Stimulated activated CD4-positive, alpha-beta T cell treated with anti-CD3 and anti-CD28 coated beads, Interleukin-1b, Interleukin-23, amount 100 ng/mL, for 4 hours (primary cell): ENCODE measurements around the gene TRAPPC8.
A peak's percentile ranks its signal among the peaks of the same experiment; 100 is the strongest.
"Not testable (repeated sequence)": the region's sequence is repeated elsewhere in the genome, so short reads cannot be mapped to it uniquely, and the experiment has no call there.

Experiments
- DNase-seq, 2 donors: peaks; one replicate each; pipeline ENCODE4 v3.0.0-alpha.2; 2020; ENCODE audit warnings: low read depth in 2 of 2

TRAPPC8 gene, protein sequence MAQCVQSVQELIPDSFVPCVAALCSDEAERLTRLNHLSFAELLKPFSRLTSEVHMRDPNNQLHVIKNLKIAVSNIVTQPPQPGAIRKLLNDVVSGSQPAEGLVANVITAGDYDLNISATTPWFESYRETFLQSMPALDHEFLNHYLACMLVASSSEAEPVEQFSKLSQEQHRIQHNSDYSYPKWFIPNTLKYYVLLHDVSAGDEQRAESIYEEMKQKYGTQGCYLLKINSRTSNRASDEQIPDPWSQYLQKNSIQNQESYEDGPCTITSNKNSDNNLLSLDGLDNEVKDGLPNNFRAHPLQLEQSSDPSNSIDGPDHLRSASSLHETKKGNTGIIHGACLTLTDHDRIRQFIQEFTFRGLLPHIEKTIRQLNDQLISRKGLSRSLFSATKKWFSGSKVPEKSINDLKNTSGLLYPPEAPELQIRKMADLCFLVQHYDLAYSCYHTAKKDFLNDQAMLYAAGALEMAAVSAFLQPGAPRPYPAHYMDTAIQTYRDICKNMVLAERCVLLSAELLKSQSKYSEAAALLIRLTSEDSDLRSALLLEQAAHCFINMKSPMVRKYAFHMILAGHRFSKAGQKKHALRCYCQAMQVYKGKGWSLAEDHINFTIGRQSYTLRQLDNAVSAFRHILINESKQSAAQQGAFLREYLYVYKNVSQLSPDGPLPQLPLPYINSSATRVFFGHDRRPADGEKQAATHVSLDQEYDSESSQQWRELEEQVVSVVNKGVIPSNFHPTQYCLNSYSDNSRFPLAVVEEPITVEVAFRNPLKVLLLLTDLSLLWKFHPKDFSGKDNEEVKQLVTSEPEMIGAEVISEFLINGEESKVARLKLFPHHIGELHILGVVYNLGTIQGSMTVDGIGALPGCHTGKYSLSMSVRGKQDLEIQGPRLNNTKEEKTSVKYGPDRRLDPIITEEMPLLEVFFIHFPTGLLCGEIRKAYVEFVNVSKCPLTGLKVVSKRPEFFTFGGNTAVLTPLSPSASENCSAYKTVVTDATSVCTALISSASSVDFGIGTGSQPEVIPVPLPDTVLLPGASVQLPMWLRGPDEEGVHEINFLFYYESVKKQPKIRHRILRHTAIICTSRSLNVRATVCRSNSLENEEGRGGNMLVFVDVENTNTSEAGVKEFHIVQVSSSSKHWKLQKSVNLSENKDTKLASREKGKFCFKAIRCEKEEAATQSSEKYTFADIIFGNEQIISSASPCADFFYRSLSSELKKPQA (N-terminal part only)

DNA sequence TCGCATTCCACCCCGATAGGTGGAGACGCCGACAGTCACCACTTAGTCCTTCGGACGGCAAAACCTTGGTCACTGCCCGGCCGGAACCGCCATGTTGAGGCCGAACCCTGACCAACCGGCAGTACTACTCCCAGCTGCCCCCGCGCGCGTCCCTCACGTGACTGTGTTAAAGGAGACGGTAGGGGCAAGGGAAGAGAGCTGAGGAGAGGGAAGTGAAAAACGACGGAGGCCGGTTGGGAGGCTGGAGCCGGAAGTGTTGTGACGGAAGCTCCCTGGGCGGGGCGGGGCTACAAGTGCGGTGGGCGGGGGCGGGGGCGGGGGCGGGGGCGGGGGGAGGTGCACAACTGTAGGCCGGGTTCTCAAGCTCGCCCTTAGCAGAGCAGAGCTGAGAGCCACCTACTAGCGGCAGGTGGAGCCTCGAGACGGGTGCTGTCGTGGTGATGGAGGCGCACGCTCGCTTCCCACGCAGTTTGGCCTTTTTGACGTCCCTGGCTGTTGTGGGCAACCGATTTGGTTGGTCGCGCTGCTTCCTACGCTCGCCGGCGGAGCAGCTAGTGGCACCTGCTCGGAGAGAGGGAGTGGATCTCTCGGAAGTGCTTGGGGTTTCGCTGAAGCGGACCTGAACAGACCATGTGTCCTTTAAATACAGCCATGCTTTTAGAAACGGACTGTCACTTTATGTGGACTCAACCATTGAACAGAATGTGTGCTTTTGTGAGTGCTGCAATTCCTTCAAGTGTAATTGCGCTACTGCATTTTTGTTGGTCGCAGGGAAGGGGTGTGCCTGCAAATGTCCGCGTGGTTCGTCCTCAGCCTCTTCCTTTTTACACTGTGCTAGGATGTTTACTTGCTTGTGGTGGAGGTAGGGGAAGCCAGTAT, at the start of gene TRAPPC8:
Gene TRAPPC8 (minus strand): TSS at position 130 of the 879 bp plus-strand sequence. CDS start 364 bp downstream, outside the sequence.
- DNase-seq = peak; percentile 81 to 82

DNA sequence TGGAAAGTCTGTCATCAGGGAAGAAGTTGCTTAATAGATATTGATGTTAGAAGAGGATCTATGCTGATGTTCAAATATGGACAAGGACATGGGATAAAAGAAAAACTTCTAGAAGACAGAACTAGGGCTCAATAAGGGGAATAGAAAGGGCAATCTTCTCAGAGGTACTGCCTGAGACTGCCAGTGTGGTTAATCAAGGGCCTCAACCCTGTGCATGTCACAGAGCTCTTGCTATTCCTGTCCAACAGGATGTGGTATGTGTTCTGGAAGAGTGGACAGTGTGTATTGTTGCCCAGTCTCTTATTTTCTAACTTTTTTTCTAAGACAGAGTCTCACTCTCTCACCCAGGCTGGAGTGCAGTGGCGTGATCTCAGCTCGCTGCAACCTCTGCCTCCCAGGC, 47.9 kb upstream of the TRAPPC8 start:
- DNase-seq = no peak

DNA sequence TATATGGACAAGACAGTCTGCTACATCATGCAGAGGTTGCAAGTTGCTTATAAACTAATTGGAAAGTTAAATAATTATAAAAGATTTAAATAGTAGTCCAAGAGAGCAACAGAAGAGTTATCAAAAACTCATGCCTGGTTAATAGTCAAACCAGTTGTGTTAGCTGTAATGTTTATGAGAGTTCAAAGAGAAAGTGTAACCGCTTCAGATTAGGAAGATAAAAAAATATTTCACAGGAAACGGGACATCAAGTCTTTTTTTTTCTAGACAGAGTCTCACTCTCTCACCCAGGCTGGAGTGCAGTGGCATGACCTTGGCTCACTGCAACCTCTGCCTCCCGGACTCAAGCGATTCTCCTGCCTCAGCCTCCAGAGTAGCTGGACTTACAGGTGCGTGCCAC, 41.0 kb upstream of the TRAPPC8 start:
- DNase-seq = no peak

DNA sequence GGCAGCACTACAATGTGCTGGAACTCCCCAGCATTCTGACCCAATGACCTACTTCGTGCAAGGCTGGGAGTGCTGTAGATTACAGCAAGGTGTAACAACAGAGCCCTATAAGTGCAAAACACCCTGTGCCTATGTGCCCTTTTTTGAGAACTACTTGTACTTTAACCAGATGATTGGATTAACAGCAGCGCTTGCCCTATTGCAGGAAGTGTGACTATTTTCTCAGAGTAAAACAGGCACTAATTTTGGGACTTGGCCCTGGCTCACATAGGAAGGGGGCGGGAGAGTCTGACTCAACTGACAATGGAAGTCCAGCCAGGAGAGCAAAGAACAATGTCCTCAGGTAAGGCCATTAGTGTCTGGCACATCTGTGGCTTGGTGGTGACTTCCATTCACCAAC, 40.1 kb upstream of the TRAPPC8 start:
- DNase-seq = no peak

DNA sequence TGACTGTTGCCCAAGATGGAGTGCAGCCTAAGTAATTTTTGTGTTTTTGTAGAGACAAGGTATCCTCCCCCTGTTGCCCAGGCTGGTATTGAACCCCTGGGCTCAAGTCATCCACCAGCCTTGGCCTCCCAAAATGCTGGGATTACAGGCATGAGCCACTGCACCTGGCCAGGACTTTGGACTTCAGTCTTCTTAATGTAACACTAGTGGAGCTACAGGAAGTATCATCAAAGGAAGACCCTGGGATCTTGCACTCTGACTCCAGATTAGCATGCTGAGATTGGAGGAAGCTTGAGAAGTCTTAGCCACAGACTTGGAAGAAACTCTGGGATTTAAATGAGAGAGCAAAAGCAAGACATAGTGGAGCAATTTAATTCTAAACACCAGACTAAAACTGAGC, 37.9 kb upstream of the TRAPPC8 start:
- DNase-seq = no peak

DNA sequence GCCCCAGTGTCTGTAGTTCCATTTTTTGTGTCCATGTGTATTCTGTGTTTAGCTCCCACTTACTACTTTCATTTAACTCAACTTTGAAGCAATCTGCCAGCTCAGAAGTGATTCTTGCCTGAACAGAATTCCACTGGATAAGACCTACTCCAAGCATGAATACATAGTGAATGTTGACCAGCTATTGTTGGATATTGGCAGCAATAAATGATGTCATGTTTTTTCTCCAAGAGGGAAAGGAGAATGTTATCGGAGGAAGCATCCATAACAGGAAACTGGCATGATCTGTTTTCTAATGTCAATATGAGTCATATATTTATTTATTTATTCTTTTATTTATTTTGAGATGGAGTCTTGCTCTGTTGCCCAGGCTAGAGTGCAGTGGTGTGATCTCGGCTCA, 36.8 kb upstream of the TRAPPC8 start:
- DNase-seq = no peak

DNA sequence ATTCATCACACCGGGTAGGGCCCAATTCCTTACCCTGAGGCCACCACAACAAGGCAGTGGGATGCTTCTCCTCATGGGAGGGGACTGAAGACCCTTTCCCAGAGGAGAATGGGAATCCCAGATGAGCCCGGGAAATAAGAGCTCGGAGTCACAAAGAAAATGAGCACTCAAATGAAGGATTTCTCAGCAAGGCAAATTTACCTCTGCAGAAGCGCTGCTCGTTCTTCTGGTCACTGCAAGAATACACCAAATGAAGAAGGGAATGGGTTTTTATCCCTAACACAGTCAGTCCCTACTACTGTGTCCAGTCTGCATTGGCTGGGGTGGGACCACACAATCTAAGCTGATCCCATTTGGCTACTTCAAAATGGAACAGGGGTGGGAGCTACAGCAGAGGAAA, 35.7 kb upstream of the TRAPPC8 start:
- DNase-seq = no peak

DNA sequence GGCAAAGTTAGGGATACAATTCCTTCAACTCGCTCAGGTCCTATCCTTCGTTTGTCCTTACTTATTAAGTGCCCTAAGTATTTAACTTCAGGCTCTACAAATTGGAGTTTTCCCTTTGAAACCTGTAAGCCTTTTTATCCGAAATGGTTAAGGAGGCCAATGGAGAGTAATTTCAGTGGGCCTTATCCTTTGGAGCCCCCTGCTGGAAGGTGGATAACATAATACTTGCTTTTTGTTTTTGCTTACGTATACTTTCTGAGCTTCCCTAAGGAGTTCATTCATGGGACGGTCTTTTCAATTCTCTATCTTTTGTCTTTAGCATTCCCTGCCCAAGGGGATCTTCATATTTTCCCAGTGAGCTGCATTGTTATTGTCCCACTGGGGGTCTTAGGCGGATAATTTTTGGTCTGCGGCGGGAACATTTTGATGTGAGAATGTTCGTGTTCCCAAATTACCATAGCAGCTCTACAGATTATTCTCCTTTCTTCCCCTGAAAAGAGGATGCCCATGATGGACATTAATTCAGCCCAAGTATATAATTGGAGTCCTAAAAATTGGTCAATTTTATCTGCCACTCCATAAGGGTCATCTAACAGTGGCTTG, 34.4 kb upstream of the TRAPPC8 start:
- DNase-seq = peak in 1 of 2 donors; percentile 10

DNA sequence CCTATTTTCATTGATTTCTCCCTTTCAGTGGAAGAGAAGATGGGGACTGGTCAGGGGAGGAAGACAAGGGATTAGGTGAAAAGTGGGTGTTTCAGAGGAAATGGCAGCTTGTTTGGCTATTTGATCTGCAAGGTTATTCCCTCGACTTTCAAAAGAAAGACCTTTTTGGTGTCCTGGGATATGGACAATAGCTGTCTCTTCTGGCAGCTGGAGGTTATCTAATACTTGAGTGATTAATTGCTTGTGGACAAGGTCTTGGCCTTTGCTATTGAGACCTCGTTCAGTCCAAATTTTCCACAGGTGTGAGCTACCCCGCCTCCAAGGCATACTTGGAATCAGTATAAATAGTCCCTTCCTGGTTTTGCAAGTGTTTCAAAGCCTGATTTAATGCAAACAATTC, 33.3 kb upstream of the TRAPPC8 start:
- no peak for DNase-seq

DNA sequence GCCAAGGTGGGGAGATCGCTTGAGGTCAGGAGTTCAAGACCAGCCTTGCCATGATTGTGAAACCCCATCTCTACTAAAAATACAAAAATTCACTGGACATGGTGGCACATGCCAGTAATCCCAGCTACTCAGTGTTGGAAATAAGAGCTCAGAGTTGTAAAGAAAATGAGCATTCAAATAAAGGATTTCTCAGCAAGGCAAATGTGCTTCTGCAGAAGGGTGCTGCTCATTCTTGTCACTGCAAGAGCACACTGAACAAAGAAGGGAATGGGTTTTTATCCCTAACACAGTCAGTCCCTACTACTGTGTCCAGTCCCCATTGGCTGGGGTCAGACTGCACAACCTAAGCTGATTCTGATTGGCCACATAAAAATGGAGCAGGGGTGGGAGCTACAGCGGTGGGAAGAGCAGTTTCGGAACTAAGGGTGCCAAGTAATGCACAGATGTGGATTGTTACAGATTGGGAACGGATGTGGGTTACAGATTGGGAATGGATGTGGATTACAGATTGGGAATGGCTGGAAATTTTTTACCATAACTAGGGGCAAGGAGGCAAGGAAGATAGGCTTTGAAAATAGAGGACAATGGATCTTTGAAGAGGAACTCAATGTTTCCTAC, 31.1 kb upstream of the TRAPPC8 start:
- no peak for DNase-seq

DNA sequence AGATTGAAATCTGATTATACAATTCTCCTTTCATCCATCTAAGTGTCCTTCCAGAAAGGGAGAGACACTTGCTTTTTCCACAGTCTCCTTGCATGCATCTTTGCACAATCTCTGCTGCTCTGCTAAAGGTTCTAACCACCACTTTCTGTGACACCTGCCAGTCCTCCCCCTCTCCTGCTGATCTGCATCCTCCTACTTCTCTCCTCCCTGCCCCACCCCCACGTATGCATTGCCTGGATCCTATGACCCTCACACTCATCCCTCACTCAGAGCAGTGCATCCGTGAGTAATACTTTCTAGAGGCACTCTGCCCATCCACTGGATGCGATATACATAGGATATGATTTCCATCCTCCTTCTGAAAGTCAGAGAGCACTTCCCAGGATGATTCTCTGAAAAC, 27.7 kb upstream of the TRAPPC8 start:
- DNase-seq = no peak

DNA sequence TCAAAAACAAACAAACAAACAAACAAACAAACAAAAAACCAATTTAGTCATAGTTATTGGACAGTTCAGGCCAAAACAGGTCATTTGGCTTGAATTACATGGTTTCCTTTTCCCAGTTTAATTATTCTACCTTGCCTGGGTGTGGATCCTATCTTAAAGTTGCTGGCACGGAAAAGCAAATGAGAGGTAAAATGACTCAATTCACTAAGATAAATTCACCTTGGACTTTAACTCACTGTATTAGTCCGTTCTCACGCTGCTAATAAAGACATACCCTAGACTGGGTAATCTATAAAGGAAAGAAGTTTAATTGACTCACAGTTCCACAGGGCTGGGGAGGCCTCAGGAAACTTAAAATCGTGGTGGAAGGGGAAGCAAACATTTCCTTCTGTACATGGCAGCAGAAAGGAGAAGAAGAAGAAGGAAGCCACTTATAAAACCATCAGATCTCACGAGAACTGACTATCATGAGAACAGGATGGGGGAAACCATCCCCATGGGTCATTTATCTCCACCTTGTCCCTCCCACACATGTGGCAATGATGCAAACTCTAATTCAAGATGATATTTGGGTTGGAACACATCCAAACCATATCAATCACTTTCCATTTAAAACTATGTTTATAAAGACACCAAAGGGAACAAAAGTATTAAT, 22.5 kb upstream of the TRAPPC8 start:
- DNase-seq = no peak

DNA sequence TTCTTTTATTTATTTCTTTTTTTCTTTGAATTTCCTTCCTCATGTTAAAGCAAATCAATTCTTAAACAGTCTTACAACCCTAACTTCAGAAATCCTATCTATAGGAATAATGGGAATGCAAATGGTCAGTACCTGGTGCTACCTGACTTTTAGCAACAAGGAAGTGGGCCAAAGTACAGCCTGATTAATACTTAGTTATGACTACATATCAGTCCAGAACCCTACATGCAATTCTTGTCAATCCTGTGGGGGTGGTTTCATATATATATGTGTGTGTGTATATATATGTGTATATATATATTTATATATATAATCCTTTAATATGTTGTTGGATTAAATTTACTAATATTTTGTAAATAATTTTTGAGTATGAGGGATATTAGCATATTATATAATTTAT, 14.8 kb upstream of the TRAPPC8 start:
- no peak for DNase-seq

DNA sequence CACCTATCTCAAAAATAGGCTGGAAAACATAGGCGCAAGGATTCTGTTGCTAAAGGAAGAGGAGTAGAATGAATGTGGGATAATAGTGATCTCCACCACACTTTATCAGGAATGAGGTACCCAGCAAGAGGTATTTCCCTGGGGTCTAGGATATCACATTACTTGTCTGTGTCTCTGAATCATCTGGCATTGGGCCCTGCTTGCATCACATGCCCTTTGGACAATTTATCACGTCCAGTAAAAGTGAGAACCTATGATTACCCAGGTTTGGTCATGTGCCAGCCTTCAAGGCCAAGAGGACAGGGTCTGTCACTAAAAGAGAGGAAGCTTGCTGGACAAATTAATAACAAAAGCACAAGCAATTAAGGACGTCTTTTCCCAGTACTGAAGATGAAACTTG, 11.4 kb upstream of the TRAPPC8 start:
- no peak for DNase-seq

DNA sequence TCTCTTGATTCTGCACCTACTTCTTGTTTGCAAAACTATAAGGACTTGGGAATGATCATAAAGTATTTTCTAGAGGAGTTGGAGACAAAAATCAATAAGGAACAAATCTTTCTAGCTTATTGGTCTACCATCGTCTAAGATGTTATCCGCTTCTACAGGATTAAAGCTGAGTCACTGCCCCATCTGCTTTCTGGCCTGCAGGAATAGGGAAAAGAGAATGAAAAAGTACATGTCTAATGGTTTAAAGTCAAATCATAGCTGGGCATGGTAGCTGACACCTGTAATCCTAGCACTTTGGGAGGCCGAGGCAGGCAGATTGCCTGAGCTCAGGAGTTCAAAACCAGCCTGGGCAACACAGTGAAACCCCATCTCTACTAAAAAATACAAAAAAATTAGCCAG, 10.8 kb upstream of the TRAPPC8 start:
- DNase-seq = not testable (repeated sequence)

DNA sequence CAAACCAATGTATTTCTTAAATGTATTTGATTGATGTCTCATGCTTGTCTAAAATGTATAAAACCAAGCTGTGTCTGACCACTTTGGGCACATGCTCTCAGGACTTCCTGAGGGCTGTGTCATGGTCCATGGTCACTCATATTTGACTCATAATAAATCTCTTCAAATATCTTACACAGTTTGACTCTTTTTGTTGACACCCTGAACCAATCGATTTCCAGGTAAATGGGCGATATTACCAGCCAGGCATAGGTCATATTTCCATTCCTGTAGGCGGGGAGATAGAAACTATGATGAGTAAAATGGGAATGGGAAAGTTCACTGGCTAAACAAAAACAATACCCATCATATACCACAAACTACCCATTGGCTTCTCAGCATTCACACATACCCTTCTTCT, 9.3 kb upstream of the TRAPPC8 start:
- no peak for DNase-seq

DNA sequence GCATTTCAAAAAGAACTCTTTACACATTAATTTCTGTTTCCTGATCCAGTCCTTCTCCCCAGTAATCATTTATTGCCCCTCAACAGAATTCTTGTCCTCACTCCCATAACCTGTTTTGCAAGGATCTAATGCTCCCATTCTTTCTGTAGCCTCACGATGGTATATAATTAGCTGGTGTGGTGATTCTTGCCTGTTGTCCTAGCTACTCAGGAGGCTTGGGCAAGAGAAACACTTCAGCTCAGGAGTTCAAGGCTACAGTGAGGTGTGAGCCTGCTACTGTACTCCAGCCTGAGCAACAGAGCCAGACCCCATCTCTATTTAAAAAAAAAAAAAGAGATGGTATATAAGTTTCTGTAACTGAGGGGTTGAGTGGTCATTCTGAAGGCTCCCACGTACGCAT, 7.7 kb upstream of the TRAPPC8 start:
- DNase-seq = no peak

DNA sequence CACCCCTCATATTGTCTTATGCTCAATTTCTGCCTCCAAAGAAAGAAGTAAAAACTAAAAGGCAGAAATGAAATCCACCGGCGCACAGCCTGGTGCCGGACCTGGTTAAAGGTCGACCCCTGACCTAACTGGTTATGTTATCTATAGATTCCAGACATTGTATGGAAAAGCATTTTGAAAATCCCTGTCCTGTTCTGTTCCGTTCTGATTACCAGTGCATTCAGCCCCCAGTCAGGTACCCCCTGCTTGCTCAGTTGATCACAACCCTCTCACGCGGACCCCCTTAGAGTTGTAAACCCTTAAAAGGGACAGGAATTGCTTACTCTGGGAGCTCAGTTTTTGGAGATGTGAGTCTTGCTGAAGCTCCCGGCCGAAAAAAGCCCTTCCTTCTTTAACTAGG, 5.4 kb upstream of the TRAPPC8 start:
- not testable (repeated sequence) for DNase-seq

DNA sequence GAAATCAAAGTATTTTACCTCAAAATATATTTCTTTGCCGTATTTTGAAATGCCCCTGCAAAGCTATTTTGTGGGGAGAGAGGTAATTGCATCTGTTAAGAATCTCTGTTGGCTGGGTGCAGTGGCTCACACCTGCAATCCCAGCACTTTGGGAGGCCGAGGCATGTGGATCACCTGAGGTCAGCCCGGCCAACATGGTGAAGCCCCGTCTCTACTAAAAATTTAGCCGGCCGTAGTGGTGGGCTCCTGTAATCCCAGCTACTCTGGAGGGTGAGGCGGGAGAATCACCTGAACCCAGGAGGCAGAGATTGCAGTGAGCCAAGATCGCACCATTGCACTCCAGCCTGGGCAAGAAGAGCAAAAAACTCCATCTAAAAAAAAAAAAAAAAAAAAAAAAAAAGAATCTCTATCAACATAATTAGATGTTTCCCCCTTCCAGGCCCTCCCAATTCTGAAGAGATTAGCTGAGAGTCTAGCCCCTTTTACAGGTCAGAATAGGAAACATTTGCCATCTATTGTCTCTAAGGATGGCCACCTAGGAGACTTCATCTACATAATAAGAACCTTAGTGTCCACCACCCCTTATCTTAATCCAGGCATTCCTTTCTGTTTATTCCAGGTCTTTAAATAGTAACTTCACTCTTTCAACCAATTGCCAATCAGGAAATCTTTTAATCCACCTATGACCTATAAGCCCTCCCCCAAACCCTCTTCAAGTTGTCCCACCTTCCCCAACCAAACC, 3.5 kb upstream of the TRAPPC8 start:
- no peak for DNase-seq
